HG03025 (cell line): ENCODE results near the gene PHYKPL.

Experiments
- ATAC-seq: cut with Tn5 transposase; IDR thresholded peaks from one replicate; pipeline ENCODE4 v1.9.1; 2021; ENCODE audit warnings: mild to moderate bottlenecking, moderate library complexity; ENCODE audit not compliant: unreplicated experiment, low FRiP score

PHYKPL gene

DNA sequence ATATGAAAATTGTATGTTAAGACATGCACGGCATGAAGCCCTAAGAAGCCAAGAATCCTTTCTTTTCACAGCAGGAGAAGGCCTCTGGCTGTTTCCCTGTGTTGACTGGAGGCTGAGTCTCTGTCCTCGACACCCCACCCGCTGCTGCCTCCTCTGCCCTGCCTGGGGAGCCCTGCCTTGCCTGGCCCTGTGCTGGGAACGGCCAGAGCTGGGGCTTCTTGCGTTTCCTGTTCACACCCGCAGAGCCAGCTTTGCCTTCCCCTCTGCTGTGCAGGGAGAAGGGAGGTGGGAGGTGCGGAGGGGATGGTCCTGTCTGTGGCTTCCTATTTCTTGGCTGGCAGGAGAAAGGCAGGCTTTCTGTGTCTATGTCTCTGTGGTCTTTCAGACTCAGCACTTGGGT is 38.6 kb downstream of the PHYKPL start:
- ATAC-seq = no peak

DNA sequence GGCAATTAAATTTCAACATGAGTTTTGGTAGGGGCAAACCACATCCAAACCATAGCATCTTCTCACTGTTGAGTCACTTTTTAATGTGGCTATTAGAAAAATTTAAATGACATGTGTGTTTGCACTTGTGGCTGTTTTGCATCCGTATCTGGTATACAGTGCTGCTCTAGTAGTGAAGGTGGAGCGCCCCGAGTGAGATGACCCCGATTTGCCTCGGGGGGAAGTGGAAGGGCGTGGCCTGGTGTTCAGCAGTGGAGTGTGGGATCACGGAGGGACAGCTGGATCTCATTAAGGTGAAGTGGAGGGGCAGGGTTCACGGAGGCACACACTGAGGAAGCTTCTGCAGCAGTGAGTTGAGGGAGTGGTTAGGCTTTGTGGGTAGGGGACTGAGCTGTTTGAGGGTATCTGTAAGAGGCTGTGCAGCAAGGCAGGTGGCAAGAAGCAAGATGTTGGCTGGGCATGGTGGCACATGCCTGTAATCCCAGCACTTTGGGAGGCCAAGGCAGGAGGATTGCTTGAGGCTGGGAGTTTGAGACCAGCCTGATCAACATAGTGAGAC is 39.3 kb downstream of the PHYKPL start:
- ATAC-seq = no peak

DNA sequence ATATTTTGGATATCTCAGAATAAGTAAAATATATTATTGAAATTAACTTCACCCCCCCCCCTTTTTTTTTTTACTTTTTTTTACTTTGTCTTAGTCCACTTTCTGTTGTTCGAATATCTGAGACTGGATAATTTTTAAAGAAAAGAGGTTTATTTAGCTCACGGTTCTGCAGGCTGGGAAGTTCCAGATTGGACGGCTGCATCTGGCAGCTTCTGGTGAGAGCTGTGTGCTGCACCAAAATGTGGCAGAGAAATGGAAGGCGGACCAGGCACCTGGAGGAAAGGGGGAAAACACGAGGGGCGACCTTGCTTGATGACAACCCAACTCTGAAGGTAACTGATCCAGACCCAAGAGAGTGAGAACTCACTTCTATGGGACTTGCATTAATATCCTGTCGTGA is 39.8 kb downstream of the PHYKPL start:
- no peak for ATAC-seq

DNA sequence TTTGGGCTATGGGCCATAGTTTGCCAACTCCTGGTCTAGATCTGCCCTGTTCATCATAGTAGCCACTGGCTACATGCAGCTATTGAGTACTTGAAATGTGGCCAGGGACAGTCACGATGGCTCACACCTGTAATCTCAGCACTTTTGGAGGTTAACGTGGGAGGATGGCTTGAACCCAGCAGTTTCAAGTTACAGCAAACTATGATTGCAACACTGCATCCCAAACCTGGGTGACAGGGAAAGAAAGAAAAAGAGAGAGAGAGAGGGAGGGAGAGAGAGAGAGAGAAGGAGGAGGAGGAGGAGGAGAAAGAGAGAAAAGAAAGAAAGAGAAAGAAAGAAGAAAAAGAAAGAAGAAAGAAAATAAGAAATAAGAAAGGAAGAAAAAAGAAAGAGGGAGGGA is 40.4 kb downstream of the PHYKPL start:
- no peak for ATAC-seq

DNA sequence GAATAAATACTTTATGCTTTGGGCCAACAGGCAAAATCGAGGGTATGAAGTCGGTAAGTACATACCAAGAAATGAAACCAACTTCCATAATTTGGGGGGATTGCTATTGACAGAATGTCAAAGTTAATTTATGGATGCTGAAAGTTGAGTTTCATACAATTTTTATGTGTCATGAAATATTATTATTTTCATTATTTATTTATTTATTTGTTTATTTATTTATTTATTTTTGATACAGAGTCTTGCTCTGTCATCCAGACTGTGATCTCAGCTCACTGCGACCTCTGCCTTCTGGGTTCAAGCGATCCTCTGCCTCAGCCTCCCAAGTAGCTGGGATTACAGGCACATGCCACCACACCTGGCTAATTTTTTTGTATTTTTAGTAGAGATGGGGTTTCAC is 40.9 kb downstream of the PHYKPL start:
- ATAC-seq = no peak

DNA sequence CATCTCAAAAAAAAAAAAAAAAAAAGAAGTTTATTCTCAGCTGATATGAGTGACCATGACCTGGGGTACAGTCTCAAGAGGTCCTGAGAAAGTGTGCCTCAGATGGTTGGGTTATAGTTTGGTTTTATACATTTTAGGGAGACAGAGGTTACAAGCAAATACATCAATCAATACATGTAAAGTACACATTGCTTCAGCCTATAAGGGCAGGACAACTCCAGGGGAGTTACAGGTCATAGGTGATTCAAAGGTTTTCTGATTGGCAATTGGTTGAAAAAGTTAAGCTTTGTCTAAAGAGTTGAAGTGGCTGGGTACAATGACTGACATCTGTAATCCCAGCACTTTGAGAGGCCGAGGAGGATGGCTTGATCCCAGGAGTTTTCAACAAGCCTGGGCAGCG is 43.2 kb downstream of the PHYKPL start:
- ATAC-seq = no peak

DNA sequence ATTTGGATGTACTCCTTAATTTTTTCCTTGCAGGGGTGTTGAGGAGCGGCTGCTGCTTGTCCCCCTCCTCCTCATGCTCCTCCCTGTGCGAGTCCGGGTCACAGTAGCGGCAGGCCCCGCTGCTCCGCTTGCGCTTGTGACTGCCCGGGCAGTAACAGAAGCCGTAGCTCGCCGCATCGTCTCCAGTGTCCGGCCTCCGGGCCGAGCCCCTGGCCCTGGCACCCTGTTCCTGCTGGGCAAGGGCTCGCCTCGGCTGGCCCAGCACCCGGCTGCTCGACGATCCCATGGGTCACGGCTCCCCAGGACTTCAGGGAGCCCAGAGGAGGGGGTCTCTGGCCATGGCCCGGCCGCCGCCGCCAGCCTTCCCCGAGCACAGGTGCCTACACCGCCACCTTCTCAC is 45.6 kb downstream of the PHYKPL start, which contains the start of gene GMCL2:
Gene GMCL2, minus strand, starts transcription at position 358 of the 400 bp plus-strand sequence. Its CDS starts 72 bp downstream, at position 286.
- no peak for ATAC-seq

DNA sequence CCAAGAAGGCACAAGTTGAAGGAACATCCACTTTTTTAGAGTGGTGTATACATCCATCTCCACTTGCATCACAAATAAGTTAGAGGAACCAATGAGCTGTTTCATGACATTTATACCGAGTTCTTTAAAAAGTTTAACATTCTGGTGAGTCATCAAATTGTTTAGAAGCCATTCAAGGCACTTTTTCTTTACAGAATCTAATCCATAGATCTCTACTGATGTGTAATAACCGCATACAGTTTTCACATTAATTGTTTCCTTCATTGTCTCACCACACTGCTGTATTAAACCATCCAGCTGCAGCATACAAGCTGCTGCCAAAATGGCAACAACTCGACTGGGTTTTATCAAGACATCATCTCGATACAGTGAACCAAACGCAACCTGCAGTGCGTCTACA is 46.2 kb downstream of the PHYKPL start:
- ATAC-seq = no peak

DNA sequence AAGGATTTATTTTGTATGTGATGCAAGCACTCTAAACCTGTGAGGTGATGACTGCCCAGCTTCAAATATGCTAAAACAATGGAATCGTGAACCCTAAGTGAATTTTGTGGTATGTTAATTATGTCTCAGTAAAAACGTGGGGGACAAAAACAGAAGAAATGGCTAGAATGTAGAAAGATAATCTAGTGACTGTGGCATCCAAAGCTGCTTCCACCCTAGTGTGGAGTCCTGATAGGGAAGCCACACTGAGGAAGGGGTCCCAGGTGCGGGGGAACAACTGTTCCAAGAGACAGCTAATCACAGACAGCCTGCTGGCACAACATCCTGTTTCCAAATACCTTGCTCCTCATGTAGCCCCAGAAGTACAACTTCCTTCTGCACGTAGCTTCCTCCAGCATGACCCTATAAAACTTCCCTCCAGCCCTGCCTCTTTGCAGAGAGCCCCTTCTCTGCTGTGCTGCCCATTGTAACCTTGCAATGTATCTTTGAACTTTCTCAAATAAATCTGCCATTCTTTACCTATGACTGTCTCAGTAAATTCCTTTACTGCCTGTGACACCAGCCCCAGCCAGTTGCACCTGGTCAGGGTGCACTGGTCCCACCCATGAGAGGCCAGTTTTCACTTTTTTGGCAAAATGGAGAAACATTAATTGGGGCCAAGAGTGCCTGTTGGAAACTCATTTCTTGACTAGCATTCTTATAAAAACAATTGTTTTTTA is 50.3 kb downstream of the PHYKPL start:
- no peak for ATAC-seq

DNA sequence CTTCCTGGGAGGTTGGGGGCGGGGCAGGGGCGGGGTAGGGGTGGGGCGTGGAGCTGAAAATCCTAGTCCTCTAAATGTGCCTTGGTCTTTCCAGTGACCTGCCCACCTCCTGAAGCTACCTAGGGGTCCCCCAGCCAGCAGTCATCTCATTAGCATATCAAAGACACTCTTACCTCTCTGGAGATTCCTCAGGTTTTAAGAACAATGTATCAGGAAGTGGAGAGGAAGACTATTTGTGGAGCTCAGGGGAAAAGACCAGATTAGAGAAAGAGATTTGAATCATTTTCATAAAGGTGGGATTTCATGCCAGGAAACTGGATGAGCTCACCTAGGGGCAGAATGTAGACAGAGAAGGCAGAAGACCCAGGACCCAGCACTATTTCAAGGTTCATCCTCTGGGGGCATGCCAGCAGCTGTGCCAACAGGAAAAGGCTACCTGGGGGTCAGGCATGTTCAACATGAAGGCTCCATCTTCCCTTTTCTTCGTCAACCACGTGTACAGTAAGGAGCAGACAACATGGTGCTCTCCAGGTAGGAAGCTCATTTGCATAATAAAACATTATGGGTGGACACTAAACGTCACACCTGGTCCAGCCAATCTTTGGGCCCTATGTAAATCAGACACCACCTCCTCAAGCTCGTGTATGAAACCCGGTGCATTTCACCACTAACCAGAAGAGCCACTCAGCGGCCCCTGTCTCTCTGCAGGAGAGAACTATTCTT is 52.3 kb downstream of the PHYKPL start:
- ATAC-seq = no peak

DNA sequence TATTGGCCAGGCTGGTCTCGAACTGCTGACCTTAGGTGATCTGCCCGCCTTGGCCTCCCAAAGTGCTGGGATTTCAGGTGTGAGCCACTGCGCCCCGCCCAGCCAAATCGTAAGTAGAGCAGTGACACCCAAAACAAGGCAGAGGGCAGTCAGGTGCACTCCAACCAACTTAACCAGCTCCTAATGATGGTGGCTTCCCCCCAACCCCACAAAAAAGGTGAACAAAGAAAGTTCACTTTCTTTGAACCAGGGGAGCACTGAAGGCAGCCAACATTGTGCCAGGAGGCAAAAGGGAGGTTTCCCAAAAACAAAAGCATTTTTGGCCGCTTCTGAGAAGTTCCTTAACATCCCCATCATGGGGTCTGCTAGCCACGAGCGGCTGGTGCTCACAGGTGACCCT is 55.0 kb downstream of the PHYKPL start:
- no peak for ATAC-seq

DNA sequence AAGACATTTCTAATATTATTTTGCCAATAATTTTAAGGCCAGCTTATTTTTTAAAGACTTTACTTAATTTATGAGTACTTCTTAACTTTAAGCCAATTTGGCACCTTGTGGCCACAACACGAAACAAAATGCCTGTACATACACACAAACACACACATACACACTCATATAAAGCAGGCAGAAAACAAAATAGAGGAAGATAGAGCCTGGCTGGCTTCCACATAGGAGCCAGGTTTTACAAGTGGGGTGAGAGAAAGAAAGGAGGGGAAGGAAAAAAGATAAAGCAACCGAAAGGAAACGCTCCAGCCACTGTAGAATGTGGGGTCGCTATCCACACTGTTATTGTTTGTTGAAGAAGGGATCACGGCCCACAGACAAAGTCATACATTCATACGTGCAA is 55.8 kb downstream of the PHYKPL start:
- no peak for ATAC-seq

DNA sequence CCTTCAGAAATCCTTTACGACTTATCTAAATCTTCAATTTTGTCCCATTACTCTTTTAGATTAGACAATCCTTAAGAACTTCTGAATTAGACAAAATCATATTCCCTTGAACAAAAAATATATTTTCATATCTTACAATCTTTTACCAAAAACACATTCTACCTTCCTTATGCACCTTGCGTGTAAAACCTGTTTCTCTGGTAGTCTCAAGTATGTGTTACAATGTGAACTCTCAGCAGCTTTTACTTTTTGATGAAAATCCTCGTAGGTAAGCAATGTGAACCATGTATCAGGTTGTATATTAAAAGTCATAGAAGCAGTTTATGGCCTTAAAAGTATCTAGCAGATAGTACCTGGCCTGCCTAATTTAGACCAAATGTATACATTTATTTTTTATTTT is 58.1 kb downstream of the PHYKPL start:
- no peak for ATAC-seq

DNA sequence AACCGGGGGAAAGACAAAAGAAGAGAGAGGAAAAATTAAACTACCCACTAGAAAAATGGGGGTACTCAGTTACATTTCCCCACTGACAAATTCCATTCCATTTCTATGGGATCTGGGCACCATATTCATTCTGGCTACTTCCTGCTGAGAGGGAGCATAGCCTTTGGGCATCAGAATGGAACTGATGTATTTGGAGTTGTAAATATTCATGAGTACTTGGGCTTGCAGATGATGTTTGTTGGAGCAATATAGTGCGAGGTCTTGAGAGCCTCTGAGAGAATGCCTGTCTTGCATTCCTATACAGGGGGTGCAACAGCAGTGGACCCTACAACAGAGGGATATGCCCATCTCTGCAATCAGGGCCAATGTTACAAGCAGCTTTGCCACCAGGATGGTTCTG is 62.1 kb downstream of the PHYKPL start:
- ATAC-seq = no peak

DNA sequence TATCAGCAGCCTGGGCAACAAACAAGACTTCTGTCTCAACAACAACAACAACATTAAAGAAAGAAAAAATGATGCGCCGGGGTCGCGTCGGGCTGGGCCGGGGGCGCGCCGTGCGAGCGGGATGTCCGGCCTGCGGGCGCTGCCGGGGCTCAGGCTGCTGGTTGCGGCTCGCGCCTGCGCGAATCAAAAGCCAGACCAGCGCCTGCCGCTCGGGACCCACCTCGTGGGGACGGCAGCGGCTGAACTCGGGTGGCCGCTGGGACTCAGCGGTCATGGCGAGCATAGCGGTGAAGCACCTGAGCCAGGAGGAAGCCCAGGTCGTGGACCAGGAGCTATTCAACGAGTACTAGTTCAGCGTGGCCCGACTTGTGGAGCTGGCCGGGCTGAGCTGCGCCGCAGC is 67.0 kb downstream of the PHYKPL start:
- ATAC-seq = no peak

DNA sequence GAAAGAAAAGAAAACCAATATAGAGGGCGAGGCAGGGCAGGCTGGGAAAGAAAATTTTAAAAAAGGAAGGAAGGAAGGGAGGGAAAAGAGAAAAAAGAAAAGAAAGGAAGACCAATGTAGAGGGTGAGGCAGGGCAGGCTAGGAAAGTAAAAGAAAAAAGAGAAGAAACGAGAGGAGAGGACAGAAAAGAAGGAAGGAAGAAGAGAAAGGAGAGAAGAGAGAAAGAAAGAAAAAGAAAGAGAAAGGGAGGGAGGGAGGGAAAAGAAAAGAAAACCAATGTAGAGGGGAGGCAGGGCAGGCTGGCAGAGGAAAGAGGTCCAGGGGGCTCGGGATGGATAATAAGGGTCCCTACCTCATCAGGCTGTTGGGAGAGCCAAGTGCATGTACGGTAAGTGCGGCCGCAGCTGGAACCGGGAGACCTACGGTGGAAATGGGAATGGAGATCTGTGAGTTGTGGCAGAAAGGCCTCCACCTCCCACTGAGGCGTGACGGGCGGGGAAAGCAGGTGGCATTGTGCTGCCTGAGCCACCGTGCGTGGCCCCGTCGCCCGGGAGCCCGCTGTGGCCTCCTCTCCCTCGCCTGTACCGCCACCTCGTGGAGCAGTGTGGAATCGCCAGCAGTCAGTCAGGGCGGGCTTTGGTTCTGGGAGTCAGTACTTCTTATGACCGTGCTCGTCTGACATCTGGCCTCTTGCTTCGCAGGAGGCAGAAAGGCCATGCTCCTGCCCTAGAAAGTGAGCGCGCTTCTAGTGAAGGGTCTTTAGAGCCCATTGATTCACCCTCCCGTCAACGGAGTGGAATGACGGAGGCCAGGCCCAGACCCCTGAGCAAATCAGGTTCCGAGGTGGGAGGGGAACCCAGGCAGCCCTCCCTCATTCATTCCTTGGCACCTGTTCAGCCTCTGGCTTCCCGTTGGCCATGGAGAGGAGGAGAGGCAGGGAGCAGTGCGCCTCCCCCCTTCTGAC is 68.5 kb downstream of the PHYKPL start:
- peak; percentile 79 for ATAC-seq

DNA sequence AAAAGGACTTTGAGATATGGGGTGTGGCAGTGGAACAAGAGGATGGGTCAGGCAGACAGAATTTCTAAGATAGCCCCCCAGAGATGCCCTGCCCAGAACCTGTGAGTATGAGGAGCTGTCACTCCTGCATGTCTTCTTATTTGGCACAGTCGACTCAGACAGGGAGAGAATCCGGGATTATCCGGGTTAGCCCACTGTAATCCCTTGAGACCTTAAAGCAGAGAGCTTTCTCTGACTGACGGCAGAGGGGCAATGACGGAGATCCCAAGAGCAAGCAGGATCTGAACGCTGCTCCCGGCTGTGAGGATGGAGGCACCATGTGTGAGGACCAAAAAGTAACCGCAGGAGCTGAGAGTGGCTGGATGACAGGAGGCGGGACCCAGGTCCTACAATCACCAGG is 70.1 kb downstream of the PHYKPL start:
- no peak for ATAC-seq

DNA sequence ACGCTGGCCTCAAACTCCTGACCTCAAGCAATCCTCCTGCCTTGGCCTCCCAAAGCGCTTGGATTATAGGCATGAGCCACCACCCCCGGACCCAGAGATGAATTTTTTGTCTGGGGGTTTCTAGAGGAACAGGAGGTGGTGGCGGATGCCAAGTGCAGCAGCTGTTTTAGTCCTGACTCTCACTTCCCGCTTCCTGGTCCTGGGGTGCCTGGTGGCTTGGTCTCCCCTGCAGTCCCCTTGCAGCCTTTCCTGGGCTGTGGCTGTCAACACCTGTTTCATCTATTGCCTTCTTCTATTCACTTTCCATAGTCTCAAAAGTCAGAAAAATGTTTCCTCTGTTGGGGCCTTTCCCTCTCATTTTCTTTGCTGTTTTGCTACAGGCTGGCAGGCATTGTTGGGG is 72.4 kb downstream of the PHYKPL start:
- no peak for ATAC-seq
